Stimulated activated CD4-positive, alpha-beta T cell treated with anti-CD3 and anti-CD28 coated beads, Interleukin-4, amount 100 ng/mL, for 24 hours (primary cell): ENCODE data around the gene TMPRSS13.

Experiments used
- DNase-seq: peaks from one replicate; pipeline ENCODE4 v3.0.0-alpha.2; 2020

TMPRSS13 gene

GRCh38 chr11:117884994-117885393 lies 44.2 kb downstream of the TMPRSS13 start:
- no peak for DNase-seq

DNA sequence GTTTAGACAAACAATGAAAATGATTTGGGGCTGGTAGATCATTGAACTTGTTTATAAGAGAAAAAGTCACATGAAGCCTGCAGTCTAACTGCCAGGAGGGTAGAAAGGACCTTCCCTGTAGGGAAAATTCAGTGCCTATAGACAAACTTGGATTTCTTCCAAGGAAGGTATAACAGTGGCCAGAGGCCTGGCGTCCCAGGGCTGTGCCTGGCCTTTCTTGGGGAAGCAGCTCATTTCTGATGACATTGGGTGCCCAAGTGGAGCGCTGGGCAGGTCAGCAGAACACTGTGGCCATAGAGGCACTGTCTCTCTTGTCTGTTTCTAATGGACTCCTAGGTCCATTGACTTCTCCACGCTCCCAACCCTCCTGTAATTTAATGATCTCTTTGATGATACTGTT lies 46.1 kb downstream of the TMPRSS13 start:
- no peak for DNase-seq

DNA sequence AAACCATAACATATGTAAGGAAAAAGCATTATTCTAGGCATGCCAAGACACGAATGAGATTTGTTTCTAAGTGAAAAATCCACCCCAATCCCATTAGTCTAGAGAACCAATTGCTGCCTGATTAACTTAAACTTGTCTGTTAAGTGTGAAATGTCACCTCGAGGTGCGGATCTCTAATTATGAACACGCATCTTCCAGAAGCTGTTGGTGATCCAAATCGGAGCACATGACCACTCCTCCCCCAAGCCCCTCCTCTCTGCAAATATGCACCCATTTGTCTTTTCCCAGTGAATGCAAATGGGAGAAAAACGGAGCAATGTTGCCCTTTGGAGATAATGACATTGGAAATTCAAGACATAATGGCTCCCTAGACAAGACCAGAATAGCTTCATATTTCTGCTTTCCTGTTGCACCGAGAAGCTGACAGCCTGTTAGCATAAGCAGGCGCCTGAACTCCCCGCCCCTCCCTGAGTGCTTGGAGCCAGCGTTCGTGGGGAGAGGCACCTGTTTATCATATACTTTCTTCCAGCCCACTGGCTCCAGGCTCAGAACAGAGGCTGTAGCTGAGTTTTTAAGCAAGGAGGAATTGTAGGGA lies 46.8 kb downstream of the TMPRSS13 start:
- no peak for DNase-seq

DNA sequence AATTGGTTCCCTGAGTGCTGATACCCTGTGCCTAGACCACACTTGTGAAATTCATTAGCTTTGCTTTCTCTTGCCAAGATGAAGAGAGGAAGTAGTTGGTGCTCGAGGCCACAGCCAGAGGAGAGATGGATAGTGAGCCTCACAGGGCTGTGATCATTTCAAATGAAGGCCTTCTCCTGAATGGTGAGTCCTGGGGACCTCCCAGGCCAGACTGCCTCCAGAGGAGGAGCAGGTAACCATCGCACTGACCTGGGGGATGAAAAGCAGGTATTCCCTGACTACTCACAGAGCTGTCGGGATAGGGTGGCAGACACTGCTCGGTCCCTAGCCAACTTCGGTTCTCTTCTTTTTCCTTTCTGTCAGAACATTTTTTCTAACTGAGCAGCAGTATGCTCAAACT lies 48.0 kb downstream of the TMPRSS13 start:
- no peak for DNase-seq

DNA sequence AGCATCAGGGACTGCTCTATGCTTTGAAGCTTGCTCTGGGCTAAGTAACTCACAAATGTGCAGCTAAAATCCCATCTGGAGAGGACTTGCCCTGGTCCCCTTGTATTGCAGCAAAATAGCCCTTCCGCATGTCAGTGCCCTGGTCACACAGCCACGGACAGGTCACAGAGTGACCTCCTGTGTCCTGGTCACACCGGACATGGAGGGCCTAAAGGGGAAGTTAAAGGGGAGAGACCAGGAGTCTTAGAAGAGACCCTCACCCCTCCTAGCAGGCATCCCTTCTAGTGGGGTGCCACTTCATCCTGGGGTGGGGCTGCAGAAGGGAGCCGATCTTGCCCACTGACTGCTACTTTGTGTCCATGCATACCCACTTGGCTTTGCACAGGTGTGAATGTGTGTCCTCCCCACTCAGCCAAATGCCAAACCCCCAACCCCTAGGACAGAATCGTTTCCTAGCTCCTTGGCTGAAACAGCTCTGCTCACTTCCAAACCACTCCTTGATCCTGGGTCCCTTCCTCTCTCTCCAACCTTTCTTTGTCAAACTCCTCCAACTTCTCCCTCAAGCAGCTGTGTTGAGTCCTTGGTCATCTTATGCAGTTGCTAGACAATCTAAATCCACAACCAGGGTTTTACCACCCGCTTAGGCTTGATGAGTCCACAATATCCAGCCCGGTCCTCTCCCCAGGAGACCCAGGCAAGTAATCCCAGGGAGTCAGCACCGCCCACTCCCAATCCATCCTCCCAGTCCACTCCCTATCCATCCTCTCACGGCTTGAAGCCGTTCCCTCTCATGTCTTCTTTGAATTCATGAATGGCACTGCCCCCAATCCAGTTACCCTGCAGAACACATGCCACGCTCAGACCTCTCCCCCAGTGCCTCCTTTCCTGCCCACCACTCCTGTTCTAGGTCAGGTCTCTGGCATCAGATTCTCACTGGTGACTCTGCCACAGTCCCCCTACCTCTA lies 49.4 kb downstream of the TMPRSS13 start:
- no peak for DNase-seq

- DNase-seq: no peak
Measured at GRCh38 chr11:117878939-117879475, 50.2 kb downstream of the TMPRSS13 start.

GRCh38 chr11:117878314-117878938 lies 50.8 kb downstream of the TMPRSS13 start:
- no peak for DNase-seq

DNA sequence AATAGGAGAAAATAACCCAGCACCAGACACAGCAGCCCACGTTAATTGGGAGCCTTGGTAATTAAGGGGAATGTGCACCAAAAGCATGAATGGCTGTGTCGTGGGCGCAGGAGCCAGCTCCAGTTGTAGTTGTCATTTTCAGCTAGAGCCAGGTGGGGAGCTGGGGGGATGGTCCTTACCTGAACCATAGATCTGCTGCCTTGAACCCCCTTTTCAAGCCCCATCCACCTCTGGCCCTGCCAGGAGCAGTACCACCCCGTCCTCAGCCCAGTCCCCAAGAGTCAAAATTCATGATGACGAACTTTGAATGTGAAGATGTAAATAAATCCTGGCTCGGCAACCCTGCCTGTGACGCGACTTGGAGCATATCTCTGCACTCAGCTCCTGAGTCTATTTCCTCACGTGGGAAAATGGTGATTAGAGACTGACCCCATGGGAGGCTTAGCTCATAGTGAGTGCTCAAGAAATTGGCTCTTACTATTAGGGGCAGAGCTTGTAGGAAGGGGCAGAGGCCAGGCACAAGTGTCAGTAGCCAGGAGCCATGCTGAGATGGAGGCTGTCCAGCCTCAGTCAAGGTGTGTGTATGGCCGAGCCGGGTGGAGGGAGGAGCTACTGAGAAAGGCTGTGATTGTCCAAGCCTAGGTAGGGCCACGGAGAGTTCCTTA lies 52.0 kb downstream of the TMPRSS13 start:
- no peak for DNase-seq

GRCh38 chr11:117876341-117877119 lies 52.7 kb downstream of the TMPRSS13 start, which contains the start of gene FXYD6:
Gene FXYD6 (minus strand): TSS chr11:117876658. CDS start chr11:117842776, 33,882 bp downstream.
- no peak for DNase-seq

- DNase-seq: no peak
Measured at GRCh38 chr11:117876059-117876340, 53.2 kb downstream of the TMPRSS13 start.

DNA sequence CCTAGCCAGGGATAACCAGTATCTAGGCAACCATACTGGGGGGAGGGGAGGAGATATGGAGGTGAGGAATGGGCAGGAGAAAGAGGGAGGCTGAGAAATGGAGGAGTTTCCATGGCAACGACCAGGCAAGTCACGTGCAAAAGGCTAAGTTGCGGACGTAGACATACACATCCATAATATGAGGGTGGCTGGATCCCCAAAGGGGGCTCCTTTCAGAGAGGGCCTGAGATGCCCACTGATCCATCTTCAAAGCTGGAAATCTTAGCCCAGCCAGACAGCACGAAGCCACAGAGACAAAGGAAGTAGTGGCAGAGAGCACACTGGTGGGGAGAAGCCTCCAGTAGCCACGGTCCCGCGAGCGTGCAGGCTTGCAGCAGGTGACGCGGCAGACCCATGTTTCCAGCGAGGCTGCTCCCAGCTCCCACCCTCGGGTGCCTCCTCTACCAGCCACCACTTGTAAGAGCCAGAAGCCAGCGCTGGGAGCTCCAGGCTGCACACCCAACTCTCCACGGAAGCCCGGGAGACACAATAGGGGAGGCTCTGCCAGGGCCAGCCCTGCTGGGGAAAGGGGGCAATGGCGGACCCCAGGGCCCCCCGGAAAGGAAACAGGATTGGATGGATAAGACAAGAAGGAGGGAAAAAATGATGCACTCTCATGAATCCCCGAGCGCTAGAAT lies 53.7 kb downstream of the TMPRSS13 start:
- DNase-seq: peak; percentile 11

- DNase-seq: no peak
Measured at GRCh38 chr11:117874910-117875381, 54.3 kb downstream of the TMPRSS13 start.

GRCh38 chr11:117874253-117874909 lies 54.8 kb downstream of the TMPRSS13 start:
- DNase-seq: no peak

DNA sequence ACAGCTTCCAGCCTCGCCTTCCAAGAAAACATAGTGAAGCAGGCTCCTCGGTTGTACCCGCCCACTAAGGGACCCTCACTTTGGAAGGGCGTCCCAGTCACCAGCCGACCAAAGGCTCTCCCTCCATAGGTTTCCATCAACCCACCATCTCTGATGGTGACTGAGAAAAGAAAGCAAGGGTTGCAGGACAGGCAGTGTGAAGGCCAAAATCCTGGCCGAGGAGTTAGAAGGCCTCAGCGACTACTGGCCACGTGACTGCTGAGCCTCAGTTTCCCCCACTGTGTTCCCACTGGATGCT lies 55.4 kb downstream of the TMPRSS13 start:
- no peak for DNase-seq

DNA sequence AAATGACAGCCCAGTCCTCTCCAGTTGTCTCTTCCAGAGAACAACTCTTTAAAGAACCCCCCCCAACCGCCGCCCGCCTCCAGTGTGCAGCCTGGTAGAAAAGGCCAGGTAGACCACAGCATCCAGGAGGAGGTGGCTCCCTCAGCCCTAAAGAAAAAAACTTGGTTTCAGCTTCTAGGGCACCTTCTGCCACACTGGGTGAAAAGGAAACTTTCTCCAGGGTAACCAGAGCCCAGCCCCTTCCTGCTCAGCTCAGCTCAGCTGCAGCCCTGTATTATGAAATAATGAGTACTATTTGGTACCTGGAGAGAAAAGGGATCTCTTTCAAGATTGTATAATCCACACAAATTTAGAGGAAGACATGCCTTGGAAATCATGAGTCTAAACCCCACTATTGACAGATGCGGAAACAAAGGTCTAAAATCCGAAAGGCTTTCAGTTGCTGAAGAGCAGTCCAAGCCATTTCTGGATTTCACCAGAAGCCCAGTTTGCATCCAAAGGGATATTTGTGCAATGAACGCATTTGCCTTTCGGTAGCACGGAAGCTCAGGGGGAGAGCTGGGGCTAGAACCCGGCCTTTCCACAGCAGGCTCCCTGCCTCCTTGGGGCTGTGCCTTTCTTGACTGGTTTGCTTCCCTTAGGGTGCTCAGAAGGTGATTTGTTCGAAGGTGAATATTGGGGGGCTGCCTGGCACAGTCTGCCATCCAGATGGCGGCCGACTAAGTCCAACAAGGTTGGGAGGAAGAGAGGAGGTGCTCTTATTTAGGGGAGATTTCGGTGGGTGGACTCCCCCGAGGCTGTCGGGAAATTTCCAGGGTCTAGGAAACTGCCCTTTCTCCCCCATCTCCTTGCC lies 56.0 kb downstream of the TMPRSS13 start:
- no peak for DNase-seq

DNA sequence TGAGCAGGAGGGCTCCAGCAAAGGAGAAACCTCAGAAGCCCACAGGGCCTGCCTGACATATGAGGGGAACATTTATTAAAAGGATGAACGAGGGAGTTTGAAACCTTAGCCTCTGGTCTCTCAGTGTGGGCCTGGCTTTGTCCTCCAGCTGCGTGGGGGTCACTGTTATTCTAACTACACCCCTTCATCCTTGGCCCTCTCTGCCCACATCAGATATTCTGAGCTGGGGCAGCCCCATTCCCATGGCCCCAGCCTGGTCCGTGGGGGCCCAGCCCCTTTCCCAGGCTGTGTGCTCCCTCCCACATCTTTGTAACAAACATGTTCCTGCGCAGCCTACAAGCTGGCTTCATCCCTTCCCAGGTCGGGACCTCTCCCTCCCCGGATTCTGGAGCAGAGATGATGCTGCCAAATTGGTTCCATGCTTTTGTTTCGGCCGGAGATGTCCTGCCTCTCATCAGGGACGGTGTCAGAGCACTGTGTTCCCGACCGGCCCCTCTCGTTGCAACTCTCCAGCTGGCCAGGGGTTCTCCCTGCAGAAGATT lies 56.7 kb downstream of the TMPRSS13 start:
- no peak for DNase-seq

DNA sequence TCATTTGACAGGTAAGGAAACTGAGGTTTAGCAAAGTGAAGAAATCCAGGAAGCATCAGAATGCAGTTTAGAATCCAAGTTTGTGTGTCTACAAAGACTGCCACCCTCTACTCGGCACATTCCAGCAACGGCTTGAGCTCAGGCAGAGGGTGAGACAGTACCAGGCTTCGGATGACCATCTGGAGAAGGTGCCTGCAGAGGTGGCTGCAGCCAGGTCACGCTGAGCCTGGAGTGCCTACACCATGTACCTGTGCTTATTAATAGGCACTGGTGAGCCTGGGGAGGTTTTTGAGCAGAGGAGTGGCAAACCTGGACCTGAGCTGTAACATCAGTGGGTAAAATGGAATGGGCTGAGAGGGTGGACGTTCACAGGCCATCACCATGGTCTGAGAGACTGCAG lies 57.4 kb downstream of the TMPRSS13 start:
- no peak for DNase-seq

DNA sequence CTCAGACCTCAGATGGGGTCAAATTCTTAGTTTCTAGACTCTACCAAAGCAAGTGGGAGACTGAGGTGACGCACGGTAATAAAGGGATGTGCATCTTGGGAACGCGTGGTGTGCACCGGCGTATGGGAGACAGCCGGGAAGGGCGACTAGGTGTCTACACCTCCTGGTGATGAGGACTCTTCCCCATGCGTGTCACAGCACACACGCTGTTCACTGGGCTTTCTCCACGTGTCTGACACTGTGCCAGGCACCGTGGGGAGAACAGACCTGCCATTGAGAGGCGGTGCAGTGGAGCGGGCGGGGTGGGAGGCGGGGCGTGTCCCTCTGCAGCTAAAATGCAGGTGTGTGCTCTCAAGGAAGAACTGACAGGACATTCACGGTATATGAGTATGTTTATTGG lies 58.0 kb downstream of the TMPRSS13 start:
- no peak for DNase-seq

DNA sequence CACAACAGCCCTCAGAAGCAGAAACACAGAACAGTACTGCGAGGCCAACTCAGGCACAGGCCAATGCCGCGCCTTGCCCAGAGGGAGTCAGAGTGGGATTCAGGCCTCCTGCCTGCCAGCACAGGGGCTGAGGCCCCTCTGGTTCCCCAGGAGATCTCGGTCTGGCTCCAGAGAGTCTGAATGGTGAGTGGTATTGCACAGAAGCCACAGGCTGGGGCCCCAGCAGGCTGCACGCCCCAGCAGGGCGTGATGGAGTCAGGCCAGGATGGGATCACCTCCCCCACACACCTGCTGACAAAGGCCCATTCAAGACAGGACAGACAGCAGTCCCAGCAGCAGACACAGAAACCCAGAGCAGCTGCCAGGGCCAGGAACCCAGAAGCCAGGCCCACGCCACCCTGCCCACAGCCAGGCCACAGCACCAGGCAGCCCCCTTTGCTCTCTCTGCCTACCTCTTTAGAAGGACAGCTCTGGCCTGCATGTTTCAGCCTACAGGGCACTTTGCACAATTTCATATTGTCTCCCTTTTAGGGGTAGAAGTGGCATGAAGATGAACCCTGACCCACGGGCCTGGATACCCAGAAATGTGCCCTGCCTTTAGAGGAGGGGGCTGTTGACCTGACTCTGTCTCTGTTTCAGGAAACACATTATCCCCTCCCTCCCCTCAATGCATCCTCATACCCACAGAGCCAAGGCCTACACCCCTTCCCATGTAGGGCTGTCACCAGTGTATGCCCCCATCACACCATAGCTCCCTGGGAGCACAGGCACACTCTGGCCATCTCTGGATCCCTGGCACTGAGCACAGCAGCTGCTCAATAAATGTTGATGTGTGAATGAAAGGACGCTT lies 58.9 kb downstream of the TMPRSS13 start:
- no peak for DNase-seq
